ENCODE data around the gene HTR3B. TPM values are rescaled to one million over a fixed set of nuclear protein-coding genes. Genes with fewer than 3 reads are reported as not detected.

HTR3B gene
- polyA plus RNA-seq, 3 donors from 2014 or later = not detected

DNA sequence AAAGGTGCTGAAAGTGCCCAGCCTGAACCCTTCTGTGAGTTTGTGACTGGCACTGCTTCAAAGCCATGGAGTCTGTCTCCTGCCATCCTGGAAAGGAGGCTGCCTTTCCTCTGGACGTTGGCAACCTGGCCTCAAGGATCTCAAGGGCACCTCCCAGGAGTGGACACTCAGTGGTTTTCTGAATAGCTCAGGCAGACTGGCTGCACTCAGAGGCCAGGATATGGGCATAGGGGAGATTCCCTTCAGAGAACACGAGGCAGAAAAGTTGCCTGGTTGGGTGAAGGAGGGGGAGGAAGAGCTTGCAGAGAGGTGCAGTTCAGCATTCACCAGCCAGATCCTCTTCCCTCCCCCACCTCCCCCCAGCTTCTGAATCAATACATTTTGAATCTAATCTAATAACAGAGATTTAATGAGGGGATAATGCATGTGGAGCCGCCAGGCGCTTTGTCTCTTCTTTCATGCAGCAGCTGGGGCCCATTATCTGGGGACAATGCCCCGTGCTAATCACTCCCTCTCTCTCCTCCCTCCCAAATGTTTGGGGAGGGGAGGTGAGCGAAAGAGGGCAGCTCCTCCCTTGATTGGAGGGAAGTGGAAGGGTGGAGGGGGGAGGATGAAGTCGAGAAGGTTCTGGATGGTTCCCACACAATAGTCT is 88.0 kb downstream of the HTR3B start:
- H3K36me3 Mint-ChIP-seq = no peaks in the 10 kb centered on the region
- H3K27ac Mint-ChIP-seq = no peak overlapping the region
- peaks cover 3 to 33% (median 3%) of the 10 kb centered on the region in 3 donors for H3K27me3 Mint-ChIP-seq (ENCODE audit: low read depth in 3 of 3)
- H3K4me3 Mint-ChIP-seq = no peak overlapping the region
- DNase-seq = no peak
- no peaks in the 10 kb centered on the region for H3K9me3 Mint-ChIP-seq
- H3K4me1 Mint-ChIP-seq = no peaks in the 10 kb centered on the region

DNA sequence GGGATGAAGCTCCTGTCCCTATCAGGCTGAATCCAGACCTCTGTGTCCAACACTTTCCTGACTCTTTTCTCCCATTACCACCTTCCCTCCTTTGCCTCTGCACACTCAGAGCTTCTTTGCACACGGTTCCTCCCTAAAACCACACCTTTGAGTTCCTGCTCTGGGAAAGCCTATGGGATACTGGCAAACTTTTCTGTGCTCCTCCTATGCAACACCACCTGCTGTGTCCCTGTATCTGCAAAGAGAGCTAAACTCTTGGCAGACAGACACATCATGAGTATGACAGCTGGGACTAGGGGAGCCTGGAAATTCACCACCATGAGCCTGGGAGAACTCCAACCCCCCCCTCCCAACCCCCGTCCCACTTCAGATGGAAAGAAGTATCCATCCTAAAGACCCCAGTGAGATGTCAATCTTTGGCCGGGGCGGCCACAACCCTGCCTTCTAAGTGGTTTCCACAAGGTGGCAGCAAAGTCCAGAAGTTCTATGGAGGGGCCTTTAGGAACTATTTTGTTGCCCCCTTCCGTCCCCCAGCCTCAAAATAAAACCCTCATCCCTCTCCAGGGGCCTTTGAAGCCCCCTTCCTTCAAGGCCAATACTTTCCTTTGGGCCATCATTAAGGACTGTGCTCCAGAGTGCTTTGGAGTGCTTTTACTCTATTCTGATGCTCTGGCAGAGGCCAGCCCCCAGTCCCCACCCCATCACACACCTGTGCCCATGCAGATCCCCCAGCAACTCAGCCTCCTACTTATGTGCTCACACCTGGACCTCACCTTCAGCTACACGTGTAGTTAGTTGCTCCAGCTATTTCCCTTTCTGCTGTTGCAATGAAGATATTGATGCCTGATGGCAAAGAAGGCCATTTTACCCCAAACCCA is 89.7 kb downstream of the HTR3B start:
- no peak overlapping the region for H3K27ac Mint-ChIP-seq
- DNase-seq = peak; percentile 8 to 31 (median 11)
- H3K9me3 Mint-ChIP-seq = no peaks in the 10 kb centered on the region
- H3K27me3 Mint-ChIP-seq (ENCODE audit: low read depth in 3 of 3) = peaks cover 3 to 24% (median 3%) of the 10 kb centered on the region in 3 donors
- no peaks in the 10 kb centered on the region for H3K36me3 Mint-ChIP-seq
- no peak overlapping the region for H3K4me3 Mint-ChIP-seq
- no peaks in the 10 kb centered on the region for H3K4me1 Mint-ChIP-seq

Other genes with a start within 250 kb of the HTR3B start
- gene TMPRSS5, start 198.5 kb upstream of the HTR3B start, polyA plus RNA-seq = not detected
- 10 to 100 TPM in 2 of 3 donors, 1 to 10 TPM in 1; 9.2 to 13.7 (median 10.1) TPM for gene ZW10, start 131.1 kb upstream of the HTR3B start, polyA plus RNA-seq
- not detected for gene CLDN25, start 125.0 kb upstream of the HTR3B start, polyA plus RNA-seq
- gene USP28, start 29.2 kb upstream of the HTR3B start, polyA plus RNA-seq = 100 to 1,000 TPM; 121 to 185 (median 122) TPM
- not detected for gene HTR3A, start 70.3 kb downstream of the HTR3B start, polyA plus RNA-seq
- gene ZBTB16, start 154.9 kb downstream of the HTR3B start, polyA plus RNA-seq = 100 to 1,000 TPM in 1 of 3 donors, 10 to 100 TPM in 2; 90.4 to 197 (median 92.5) TPM